IMR-90 (cell line): ENCODE data around the gene PTGES3. TPM values are rescaled to one million over a fixed set of nuclear protein-coding genes. Genes with fewer than 3 reads are reported as not detected.

ENCODE experiments used
- ATAC-seq: fragments of 200-7000 bp; cut with Tn5 transposase; 2 replicates; pipeline ENCODE4 v1.9.1; 2020; ENCODE audit warnings: low read depth, mild to moderate bottlenecking, moderate library complexity
- BruUV-seq: library from RNA; stranded (reverse); fragments of 400-500 nt; replicated peaks from 2 replicates; lab custom pipeline; 2021; lab: Mats Ljungman, UMichigan
- CTCF ChIA-PET: fragments of 300-600 bp; formaldehyde crosslinking; extraction: SDS; loops from one replicate; lab custom pipeline; 2021; ENCODE audit warnings: antibody characterized with exemption; lab: Yijun Ruan, JAX
- POLR2A ChIA-PET: fragments of 300-600 bp; sonication (Branson Sonifier 250); formaldehyde crosslinking; loops from one replicate; lab custom pipeline; 2022; ENCODE audit warnings: antibody characterized with exemption; ENCODE audit not compliant: unreplicated experiment; lab: Charles Lee
- DNase-seq: peaks from one replicate; pipeline ENCODE4 v3.0.0; 2013
- H2AFZ ChIP-seq: replicated peaks from 2 replicates; pipeline ENCODE3; 2013; ENCODE audit warnings: low read length, mild to moderate bottlenecking; ENCODE audit not compliant: poor library complexity
- H2AK5ac ChIP-seq: 2 replicates; pipeline ENCODE4 v1.6.1; 2013; ENCODE audit warnings: low read depth, low read length, inconsistent platforms
- H2AK9ac ChIP-seq: replicated peaks from 2 replicates; pipeline ENCODE3; 2013; ENCODE audit warnings: mild to moderate bottlenecking, low read depth, low read length, moderate library complexity; ENCODE audit not compliant: poor library complexity
- H2BK120ac ChIP-seq: 2 replicates; pipeline ENCODE4 v1.6.1; 2013; ENCODE audit warnings: low read depth, low read length, inconsistent platforms
- H2BK15ac ChIP-seq: 3 replicates; pipeline ENCODE4 v1.6.1; 2013; ENCODE audit warnings: low read depth, low read length, inconsistent platforms
- H2BK20ac ChIP-seq: 2 replicates; pipeline ENCODE4 v1.6.1; 2013; ENCODE audit warnings: low read depth, mild to moderate bottlenecking, inconsistent platforms, low read length, moderate library complexity
- H2BK5ac ChIP-seq: 2 replicates; pipeline ENCODE4 v1.6.1; 2013; ENCODE audit warnings: mild to moderate bottlenecking, low read depth, low read length, inconsistent platforms; ENCODE audit not compliant: poor library complexity, severe bottlenecking
- H3K14ac ChIP-seq: replicated peaks from 2 replicates; pipeline ENCODE4 v1.6.1; 2013; ENCODE audit warnings: low read depth, low read length, inconsistent platforms
- H3K18ac ChIP-seq: 2 replicates; pipeline ENCODE4 v1.6.1; 2013; ENCODE audit warnings: low read depth, low read length, control low read depth
- H3K23ac ChIP-seq: 2 replicates; pipeline ENCODE4 v1.6.1; 2013; ENCODE audit warnings: low read depth, low read length, inconsistent platforms
- H3K27ac ChIP-seq: 2 replicates; pipeline ENCODE4 v1.5.1; 2013; ENCODE audit warnings: mild to moderate bottlenecking, control low read depth, low read length; ENCODE audit not compliant: insufficient read depth
- H3K27me3 ChIP-seq: 2 replicates; pipeline ENCODE4 v1.6.1; 2013; ENCODE audit warnings: low read length; ENCODE audit not compliant: control insufficient read depth, insufficient read depth
- H3K36me3 ChIP-seq: 2 replicates; pipeline ENCODE4 v1.6.1; 2013; ENCODE audit warnings: low read length, mixed read lengths; ENCODE audit not compliant: control insufficient read depth, insufficient read depth
- H3K4ac ChIP-seq: 2 replicates; pipeline ENCODE4 v1.6.1; 2013; ENCODE audit warnings: low read depth, low read length, inconsistent platforms
- H3K4me1 ChIP-seq: 2 replicates; pipeline ENCODE4 v1.6.1; 2013; ENCODE audit warnings: low read length, mixed read lengths; ENCODE audit not compliant: control insufficient read depth, insufficient read depth
- H3K4me2 ChIP-seq: 2 replicates; pipeline ENCODE4 v1.6.1; 2013; ENCODE audit warnings: low read depth, mild to moderate bottlenecking, control low read depth, low read length, moderate library complexity
- H3K4me3 ChIP-seq: 2 replicates; pipeline ENCODE4 v1.5.1; 2013; ENCODE audit warnings: low read depth, mild to moderate bottlenecking, control low read depth, low read length, moderate library complexity; ENCODE audit not compliant: insufficient read depth
- H3K56ac ChIP-seq: 2 replicates; pipeline ENCODE4 v1.6.1; 2013; ENCODE audit warnings: low read length, inconsistent platforms; ENCODE audit not compliant: insufficient read depth; ENCODE audit errors: extremely low read depth
- H3K79me1 ChIP-seq, 2 experiments: 2 replicates each; pipeline ENCODE4 v1.6.1; 2013; ENCODE audit warnings: low read length in 2 of 2, inconsistent platforms in 1 of 2, low read depth in 1 of 2
- H3K9ac ChIP-seq: 2 replicates; pipeline ENCODE4 v1.6.1; 2013; ENCODE audit warnings: low read depth, low read length, control low read depth
- H3K9me1 ChIP-seq: 2 replicates; pipeline ENCODE4 v1.6.1; 2013; ENCODE audit warnings: low read length, inconsistent platforms; ENCODE audit not compliant: insufficient read depth
- H3K9me3 ChIP-seq: 2 replicates; pipeline ENCODE4 v1.6.1; 2013; ENCODE audit warnings: low read length; ENCODE audit not compliant: control insufficient read depth, insufficient read depth
- H4K20me1 ChIP-seq: 2 replicates; pipeline ENCODE4 v1.6.1; 2013; ENCODE audit warnings: low read length, inconsistent platforms; ENCODE audit not compliant: insufficient read depth
- H4K5ac ChIP-seq: 2 replicates; pipeline ENCODE4 v1.6.1; 2013; ENCODE audit warnings: mild to moderate bottlenecking, low read depth, low read length, control low read depth
- H4K8ac ChIP-seq, 2 experiments: 2 replicates each; pipeline ENCODE4 v1.6.1; 2013; ENCODE audit warnings: low read depth in 2 of 2, low read length in 2 of 2, control low read depth in 1 of 2, inconsistent platforms in 1 of 2
- H4K91ac ChIP-seq: 2 replicates; pipeline ENCODE4 v1.6.1; 2013; ENCODE audit warnings: low read depth, low read length, inconsistent platforms; ENCODE audit not compliant: insufficient read depth
- BHLHE40 ChIP-seq: fragments of 150-350 bp; IDR thresholded peaks from 2 replicates; pipeline ENCODE4 v1.6.1; 2016; ENCODE audit warnings: mild to moderate bottlenecking, low read depth, low read length
- CEBPB ChIP-seq: IDR thresholded peaks from 2 replicates; pipeline ENCODE4 v1.6.1; 2012; ENCODE audit warnings: low read depth, low read length, improper control_type of control experiment
- CHD1 ChIP-seq: IDR thresholded peaks from 2 replicates; pipeline ENCODE4 v1.6.1; 2012; ENCODE audit warnings: low read depth, low read length, improper control_type of control experiment
- FOS ChIP-seq: fragments of 150-350 bp; IDR thresholded peaks from 2 replicates; pipeline ENCODE4 v1.6.1; 2016; ENCODE audit warnings: low read depth, low read length
- MAZ ChIP-seq: IDR thresholded peaks from 2 replicates; pipeline ENCODE4 v1.6.1; 2012; ENCODE audit warnings: low read depth, mild to moderate bottlenecking, low read length, improper control_type of control experiment, moderate library complexity, borderline replicate concordance
- MXI1 ChIP-seq: IDR thresholded peaks from 2 replicates; pipeline ENCODE4 v1.6.1; 2012; ENCODE audit warnings: low read depth, mild to moderate bottlenecking, low read length, moderate library complexity, borderline replicate concordance
- NFE2L2 ChIP-seq: fragments of 150-350 bp; IDR thresholded peaks from 2 replicates; pipeline ENCODE4 v1.6.1; 2016; ENCODE audit warnings: low read depth, mild to moderate bottlenecking, low read length
- RCOR1 ChIP-seq: IDR thresholded peaks from 2 replicates; pipeline ENCODE4 v1.6.1; 2012; ENCODE audit warnings: mild to moderate bottlenecking, low read length, improper control_type of control experiment; ENCODE audit not compliant: insufficient replicate concordance
- RFX5 ChIP-seq: IDR thresholded peaks from 2 replicates; pipeline ENCODE4 v1.8.0; 2012; ENCODE audit warnings: low read depth, mild to moderate bottlenecking, low read length, moderate library complexity
- SMC3 ChIP-seq: fragments of 150-350 bp; IDR thresholded peaks from 2 replicates; pipeline ENCODE4 v1.6.1; 2016; ENCODE audit warnings: low read depth, mild to moderate bottlenecking, antibody characterized with exemption, low read length, moderate library complexity
- WGBS, 2 experiments: methylation state at CpG; one replicate each; pipeline versions ENCODE4 v1.1.5 to v1.1.7; 2013; ENCODE audit warnings: missing lambda C conversion rate in 2 of 2; ENCODE audit not compliant: insufficient read length in 1 of 2; ENCODE audit errors: extremely low coverage in 2 of 2; 5-methylcytosine and 5-hydroxymethylcytosine counted together
- dilution Hi-C: fragments of 300-500 bp; cut with HindIII; formaldehyde crosslinking; loops from one replicate; pipeline ENCODE4 v1.14.3; 2018; ENCODE audit warnings: low sequenced_read_pairs; ENCODE audit not compliant: unreplicated experiment
- in situ Hi-C: fragments of 300-500 bp; cut with MboI; formaldehyde crosslinking; loops from 3 replicates; pipeline ENCODE4 v1.14.3; 2019; ENCODE audit warnings: low sequenced_read_pairs, inconsistent platforms, mixed read lengths
- intact Hi-C: fragments of 100-400 bp; cut with micrococcal nuclease; formaldehyde crosslinking; loops from 2 replicates; pipeline ENCODE4 v1.10.0; 2022
- polyA plus RNA-seq, 3 experiments: library from polyadenylated mRNA; depleted of rRNA; stranded (reverse); fragments of >200 nt; gene quantifications; 2 replicates each; pipeline ENCODE4 v1.2.3, GENCODE V29; 2012; ENCODE audit warnings: low replicate concordance in 1 of 3
- total RNA-seq: library from RNA; depleted of rRNA; stranded (reverse); fragments of >200 nt; gene quantifications from 2 replicates; pipeline ENCODE4 v1.2.3, GENCODE V29; 2012
- TF ChIP-seq, protein P1 (sequence below): fragments of 150-350 bp; IDR thresholded peaks from 2 replicates; pipeline ENCODE4 v1.6.1; 2017; ENCODE audit warnings: mild to moderate bottlenecking, antibody characterized with exemption, low read length, low read depth
- TF ChIP-seq, protein P2 (sequence below): conservative IDR thresholded peaks from 2 replicates; pipeline ENCODE4 v1.5.1; 2012; ENCODE audit warnings: mild to moderate bottlenecking, low read depth, low read length, improper control_type of control experiment

Gene PTGES3
- total and polyA plus RNA-seq, 2 of the 4 experiments (the other 2 are of a cell fraction): 42.7 to 73.2 TPM

DNA sequence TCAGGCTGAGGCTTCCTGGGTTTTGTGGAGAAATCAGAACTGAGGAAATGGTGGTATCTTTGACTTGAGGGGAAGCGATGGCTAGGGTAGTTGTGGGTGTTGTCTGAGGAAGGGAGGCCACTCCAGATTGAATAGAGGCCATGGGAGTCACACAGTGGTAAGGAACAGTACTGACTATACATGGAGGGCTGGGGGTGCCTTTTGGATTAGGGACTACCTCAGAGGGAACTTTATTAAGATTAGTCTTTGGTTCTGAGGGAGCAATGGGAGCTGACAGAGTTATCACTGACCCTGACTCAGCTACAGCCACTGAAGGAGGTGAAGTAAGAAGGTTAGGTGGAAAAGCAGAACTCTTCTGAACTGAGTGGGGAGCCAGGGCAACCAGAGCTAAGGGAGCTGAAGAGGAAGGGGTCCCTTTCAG, 32.7 kb upstream of the PTGES3 start:
- Histone ChIP-seq H3K9ac (no peak overlapping the region), H3K36me3 (peaks cover 41% of the 10 kb centered on the region), H3K4ac (no peak overlapping the region), H3K27me3 (no peaks in the 10 kb centered on the region), H3K18ac (no peak overlapping the region), H2AFZ (no peak overlapping the region), H2BK5ac (no peak overlapping the region), H2BK15ac (no peak overlapping the region), H3K4me2 (no peak overlapping the region), H3K56ac (no peak overlapping the region), H3K4me1 (peaks cover 10% of the 10 kb centered on the region), H2BK20ac (no peak overlapping the region), H2BK120ac (no peak overlapping the region), H3K79me1 (peaks cover 0 to 65% of the 10 kb centered on the region in 2 experiments), H4K8ac (no peak overlapping the region), H2AK9ac (no peak overlapping the region), H3K9me1 (peaks cover 34% of the 10 kb centered on the region), H4K91ac (no peak overlapping the region), H3K14ac (no peak overlapping the region), H3K23ac (0 out of 2 replicates have a peak overlapping the region, but pooled peaks have one; percentile 17), H3K4me3 (no peak overlapping the region), H4K20me1 (peaks cover 79% of the 10 kb centered on the region), H3K9me3 (no peaks in the 10 kb centered on the region), H4K5ac (no peak overlapping the region), H3K27ac (no peak overlapping the region), H2AK5ac (no peak overlapping the region)
- intact Hi-C loops: no loop called here
- in situ Hi-C loops: no loop called here
- WGBS, 2 experiments: 100% methylated on average over 1 of the region's 1 CpG; no CpG with 5 or more reads in 1 of the 2 experiments
- POLR2A ChIA-PET: interaction anchor here (0.5 to 0.6 kb wide), 2 partner anchors 11 to 104 kb away, joined by 3 to 4 read pairs; no protein-coding TSS in a partner anchor
- no TSS peak for BruUV-seq
- CTCF ChIA-PET: no interaction called here
- TF ChIP-seq FOS (no peak), NFE2L2 (no peak), MAZ (no peak), CHD1 (no peak), RCOR1 (no peak), RFX5 (no peak), BHLHE40 (no peak), SMC3 (no peak), MXI1 (no peak), CEBPB (no peak)
- TF ChIP-seq, protein P1, sequence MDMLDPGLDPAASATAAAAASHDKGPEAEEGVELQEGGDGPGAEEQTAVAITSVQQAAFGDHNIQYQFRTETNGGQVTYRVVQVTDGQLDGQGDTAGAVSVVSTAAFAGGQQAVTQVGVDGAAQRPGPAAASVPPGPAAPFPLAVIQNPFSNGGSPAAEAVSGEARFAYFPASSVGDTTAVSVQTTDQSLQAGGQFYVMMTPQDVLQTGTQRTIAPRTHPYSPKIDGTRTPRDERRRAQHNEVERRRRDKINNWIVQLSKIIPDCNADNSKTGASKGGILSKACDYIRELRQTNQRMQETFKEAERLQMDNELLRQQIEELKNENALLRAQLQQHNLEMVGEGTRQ: no peak
- TF ChIP-seq, protein P2, sequence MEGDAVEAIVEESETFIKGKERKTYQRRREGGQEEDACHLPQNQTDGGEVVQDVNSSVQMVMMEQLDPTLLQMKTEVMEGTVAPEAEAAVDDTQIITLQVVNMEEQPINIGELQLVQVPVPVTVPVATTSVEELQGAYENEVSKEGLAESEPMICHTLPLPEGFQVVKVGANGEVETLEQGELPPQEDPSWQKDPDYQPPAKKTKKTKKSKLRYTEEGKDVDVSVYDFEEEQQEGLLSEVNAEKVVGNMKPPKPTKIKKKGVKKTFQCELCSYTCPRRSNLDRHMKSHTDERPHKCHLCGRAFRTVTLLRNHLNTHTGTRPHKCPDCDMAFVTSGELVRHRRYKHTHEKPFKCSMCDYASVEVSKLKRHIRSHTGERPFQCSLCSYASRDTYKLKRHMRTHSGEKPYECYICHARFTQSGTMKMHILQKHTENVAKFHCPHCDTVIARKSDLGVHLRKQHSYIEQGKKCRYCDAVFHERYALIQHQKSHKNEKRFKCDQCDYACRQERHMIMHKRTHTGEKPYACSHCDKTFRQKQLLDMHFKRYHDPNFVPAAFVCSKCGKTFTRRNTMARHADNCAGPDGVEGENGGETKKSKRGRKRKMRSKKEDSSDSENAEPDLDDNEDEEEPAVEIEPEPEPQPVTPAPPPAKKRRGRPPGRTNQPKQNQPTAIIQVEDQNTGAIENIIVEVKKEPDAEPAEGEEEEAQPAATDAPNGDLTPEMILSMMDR: no peak
- ATAC-seq (no peak), DNase-seq (no peak)
- dilution Hi-C loops: no loop called here
